Activated naive CD4-positive, alpha-beta T cell treated with Interleukin-2 at 50 U/mL for 16 hours (primary cell): Measurements from ENCODE around the gene LACTBL1.
"Not testable (repeated sequence)": the region's sequence is repeated elsewhere in the genome, so short reads cannot be mapped to it uniquely, and the experiment has no call there.

Source experiments
- DNase-seq: peaks from one replicate; pipeline ENCODE4 v3.0.0-alpha.2; 2020

LACTBL1 gene

DNA sequence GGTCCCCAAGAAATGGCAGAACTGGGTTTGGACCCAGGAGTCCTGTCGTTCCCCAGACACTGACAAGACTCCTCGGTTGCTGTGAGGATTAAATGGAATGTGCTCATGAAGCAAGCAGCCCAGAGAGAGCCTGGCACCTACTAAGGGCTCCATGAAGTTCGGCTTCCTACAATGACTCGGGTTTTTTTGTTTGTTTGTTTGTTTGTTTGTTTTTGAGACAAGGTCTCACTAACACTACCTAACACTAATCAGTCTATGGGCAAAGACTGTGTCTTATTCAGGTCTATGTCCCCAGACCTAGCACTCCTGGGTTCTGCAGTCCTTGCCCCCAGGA, 3.4 kb upstream of the LACTBL1 start:
- DNase-seq, result no peak

DNA sequence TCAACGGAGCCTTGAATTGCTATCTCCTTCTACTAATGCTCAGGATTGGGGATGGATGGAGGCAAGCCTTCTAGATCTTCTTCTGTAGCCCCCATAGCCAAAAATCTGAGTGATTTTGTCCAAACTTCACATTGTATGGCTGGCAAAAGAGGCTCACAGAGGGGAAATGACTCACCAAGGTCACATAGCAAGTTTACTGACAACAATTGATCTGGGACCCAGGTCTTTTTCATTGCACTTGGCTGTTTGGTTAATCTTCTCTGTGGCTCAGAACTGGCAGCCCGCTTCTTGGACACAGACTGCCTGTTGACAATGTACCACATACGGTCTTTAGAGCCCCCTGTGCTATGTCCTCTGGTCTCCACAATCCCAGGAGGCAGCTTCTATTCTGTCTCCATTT, 3.0 kb upstream of the LACTBL1 start:
- DNase-seq, result no peak

DNA sequence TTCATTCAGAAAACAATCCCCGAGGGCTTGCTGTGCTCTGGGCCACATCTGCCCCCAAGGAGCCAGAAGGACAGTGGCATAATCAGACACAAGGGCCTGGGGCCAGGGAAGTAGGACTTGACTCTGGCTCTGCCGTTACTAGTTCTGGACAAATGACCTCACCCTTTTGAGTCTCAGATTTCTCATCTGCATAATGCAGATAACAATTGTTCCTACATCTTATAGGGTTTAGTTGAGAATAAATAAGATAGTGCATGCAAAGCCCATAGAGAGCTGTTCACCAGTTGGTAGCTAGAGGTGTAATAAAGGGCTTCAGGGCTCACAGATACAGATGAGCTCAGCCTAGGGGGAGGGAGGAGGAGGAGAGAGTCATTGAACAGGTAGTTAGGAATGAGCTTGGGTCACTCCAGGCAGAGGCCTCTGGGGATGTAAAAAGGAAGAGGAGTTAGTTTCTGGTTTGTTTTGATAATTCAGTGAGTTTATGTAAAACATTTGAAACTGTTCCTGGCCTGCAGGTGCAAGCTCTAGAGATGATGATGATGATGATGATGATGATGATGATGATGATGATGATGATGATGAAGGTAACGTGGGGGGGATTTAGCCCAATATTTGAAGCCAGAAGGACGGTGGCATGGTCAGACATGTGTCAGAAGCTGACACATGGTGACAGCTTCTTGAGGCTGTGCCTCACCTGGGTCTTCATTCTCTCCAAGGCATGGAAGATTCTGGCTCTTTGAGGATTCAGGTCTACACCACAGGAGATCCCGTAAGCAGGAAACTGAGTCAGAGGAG, 858 bp downstream of the LACTBL1 start:
- DNase-seq, result no peak

DNA sequence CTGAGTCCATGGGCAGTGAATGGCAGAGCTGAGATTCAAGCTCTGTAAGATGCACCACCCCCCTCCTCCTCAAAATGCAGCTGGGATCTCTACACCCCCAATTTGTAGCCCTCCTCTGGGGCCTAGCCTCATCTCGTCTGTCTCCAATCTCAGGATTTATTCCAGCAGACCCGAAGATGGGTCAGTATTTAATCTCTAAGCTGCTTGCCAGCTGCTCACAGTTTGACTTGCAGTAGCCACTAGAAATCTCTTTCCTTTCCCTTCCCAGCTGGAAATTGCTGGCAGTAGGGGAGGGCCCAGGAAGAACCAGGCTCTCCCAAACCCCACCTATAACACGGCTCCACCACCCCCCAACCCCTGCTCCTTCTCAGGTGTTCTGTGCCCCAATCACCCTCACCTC, 1.5 kb downstream of the LACTBL1 start:
- DNase-seq, result no peak

DNA sequence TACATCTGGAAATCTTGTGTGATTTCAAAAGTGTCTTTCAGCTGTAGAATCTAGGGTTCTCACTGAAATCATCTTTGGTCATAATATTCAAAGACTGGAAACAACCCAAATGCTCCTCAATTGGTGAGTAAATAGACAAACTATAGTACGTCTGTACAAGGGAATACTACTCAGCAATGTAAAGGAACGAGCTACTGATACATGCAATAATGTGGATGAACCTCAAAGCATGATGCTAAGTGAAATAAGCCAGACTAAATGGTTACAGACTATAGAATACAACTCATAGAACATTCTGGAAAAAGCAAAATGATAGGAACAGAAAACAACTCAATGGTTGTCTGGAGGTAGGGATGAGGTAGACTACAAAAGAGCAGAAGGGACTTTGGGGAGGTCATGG, 2.6 kb downstream of the LACTBL1 start:
- DNase-seq, result no peak

DNA sequence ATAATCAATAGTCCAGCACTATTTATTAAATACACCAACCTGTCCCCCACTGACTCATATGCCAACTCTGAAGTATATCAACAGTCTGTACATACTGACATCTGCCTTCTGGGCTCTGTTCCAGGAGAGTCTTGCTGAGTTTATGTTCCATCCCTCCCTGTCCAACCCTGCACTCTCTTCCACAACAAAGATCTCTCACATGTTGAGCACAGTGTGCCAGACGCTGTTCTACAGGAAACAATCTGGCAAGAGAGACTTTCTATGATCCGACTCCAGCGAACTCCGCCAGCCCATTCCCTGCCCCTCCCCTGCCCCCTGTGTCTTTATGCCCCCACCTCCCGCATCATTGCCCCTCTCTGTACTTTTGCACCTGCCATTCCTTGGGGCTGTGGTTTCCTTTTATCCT, 3.4 kb downstream of the LACTBL1 start:
- DNase-seq, result no peak

DNA sequence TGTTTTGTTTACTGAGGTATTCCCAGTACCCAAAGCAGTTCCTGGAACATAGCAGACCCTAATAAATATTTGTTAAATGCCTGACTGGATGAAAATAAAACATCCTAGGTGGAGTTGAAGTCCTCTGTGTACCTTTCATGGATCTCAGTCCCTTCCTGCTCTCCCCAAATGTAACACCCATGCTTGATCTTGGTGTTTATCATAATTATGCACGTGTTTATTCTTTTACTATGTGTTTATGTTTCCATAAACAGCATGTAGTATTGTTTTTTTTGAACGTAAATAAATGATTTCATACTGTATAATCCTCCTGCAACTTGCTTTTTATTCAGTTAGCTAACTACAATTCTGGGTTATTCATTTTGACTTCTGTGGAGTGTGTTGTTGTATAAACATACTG, 4.8 kb downstream of the LACTBL1 start:
- no peak for DNase-seq

DNA sequence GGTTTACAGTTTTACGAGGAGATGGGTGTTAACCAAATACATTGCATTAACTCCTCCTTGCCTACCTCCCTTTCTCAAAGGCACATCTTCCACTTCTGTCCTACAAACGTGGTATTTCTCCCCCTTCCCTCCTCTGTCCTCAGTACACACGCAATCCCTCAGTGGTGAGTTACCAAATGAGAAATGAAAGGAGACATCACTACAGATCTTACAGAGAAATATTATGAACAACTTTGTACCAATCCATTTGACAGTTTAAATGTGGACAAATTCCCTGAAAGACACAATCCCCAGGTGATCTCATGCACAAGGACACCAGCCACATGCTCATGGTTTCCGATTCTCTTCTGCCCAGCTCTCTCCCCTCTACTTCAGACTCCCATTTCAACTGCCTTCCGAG, 6.4 kb downstream of the LACTBL1 start:
- DNase-seq, result no peak

DNA sequence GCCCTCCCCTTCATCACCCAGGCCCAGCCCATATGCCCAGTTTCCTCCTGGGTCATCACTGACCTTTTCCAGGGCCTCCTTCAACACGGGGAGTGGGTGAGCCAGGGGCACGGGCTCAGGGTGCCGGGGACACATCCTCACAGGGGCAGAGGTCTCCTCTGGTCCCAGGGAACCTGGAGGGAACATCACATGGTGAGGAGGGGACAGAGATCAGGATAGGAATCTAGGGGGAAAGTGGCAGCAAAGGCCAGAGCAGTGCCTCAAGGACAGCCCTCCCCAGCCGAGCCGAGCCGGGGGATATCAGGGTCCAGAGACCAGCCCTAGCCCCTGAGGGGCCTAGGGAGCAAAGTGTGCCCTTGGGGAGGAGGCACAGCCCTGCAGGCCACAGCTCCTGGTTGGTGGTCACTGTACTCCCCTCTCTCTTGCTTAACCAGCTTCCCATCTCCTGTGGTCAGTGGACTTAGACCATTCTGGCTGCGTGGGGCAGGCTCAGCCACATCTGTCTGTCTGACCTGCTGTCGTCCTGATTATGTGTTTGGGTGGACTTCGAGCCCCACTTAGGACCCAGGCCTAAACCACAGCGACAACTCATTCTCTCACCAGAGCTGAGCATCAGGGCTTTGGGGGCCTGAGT, 9.5 kb downstream of the LACTBL1 start:
- no peak for DNase-seq

DNA sequence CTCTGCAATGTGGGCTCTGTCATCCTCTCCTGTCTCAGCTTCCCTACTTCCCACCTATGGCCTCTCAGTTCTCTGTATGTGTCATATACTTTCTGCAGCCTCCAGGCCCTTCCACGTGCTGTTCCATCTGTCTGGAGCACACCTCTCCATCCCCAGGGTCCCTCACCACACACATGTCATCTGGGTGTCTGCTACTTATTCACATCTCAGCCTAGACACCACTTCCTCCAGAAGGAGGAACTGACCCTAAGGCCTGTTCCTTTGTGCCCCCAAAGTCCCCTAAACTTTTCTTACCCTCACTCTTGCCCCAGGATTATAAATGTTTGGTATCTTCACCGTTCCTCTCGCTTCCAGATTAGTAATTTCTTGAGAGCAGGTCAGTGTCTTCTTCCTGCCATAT, 10.1 kb downstream of the LACTBL1 start:
- DNase-seq, result no peak

DNA sequence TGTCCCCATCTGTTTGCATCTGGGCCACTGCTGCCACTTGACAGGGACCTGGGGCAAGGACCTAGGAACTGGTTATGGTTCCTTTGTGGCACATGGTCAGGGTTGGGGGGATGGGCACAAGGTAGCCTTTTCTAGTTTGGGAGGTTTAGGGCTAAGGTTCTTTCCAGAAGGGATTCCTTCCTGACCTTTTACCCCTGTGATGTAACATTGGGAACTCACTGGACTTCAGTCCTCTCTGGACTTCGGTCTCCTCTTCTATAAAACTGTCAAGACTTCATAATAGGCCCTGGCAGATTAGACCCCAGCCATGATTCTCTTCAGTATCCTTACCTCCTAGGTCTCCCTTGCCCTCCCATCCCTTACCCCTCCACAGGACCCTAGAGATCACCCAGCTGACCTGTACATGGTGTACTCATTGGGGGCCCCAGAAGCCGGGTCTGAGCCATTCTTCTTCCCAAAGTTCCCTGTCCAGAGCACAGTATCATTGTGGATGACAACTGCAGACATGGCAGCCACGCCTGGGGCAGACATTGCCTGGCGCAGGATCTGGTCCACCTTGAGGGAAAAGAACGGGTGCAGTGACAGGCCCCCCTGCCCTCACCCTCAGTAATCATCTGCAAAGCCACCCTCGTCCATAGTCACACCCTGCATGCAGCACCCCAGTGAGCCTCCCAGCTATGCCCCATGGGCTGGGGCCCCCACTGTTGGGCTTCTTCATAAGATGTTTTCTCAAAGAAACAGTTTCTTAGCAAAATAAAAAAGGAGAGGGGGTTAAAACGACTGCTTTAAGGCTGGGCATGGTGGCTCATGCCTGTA, 12.9 kb downstream of the LACTBL1 start:
- DNase-seq, result no peak

DNA sequence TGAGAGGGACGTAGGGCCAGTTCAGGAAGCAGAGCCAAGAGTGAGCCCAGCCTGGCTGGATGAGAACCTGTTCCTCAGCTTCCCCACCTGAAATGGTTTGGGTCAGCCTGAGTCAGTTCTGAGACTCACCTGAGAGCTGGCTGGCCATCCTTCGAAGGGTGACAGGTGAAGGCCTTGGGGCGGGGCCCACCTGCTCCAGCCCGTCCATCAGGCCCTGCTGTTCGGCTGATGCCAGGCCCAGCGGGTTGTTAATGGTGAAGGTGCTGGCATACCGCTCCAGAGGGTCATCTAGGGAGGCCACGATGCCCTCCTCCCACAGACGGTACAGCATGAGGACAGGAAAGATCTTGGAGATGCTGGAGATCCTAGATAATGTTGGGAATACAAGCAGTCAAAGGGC, 14.1 kb downstream of the LACTBL1 start:
- DNase-seq, result no peak

DNA sequence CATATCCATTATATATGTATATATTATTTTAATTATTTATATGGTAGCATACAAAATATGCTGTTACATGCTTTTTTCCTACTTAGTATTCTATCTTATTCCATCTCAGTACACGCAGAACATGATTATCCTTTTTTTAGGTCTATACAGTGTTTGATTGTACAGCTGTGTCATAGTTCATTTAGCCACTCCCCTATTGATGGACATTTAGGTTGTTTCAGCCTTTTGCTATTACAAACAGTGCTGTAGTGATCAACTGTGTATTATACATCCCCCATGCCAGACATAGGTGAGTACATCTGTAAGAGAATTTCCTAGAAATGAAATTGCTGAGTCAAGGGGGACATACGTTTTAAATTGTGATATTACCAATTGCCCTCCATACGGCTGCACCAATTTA, 15.6 kb downstream of the LACTBL1 start:
- no peak for DNase-seq

DNA sequence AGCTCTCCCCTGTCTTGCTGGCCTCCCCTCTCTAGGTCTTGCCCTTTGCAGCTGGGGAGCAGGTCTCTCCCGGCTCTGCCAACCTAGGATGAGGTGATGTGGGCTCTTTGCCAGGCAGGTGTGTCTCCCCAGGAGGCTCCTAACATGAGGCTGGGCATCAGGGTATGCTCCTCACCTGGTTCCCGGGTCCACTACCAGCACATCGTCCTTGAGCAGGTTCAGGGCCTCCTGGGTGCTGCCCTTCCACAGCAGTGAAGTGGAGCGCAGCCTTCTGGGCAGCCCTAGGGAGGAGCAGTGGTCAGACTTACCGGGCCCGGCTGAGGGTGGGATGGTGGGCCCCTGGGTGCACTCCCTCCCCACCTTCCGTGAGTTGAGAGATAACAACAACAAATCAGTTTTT, 17.5 kb downstream of the LACTBL1 start:
- DNase-seq, result no peak

DNA sequence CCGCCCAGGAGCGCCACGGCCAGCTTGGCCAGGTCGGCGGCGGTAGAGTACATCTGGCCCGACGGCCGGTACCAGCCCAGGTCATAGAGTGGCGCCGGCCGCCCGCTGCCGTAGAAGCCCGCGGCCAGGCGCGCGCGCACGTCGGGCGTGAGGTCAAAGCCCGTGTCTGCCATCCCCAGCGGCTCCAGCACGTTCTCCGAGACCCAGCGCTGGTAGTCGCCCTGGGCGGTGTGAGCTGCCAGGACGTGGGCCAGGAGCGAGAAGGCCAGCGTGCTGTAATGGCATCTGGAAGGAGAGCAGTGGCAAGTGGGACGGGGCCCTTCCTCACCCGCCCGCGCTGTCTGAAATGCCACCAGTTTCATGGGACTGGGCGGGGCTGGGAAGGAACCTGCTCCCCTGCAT, 18.9 kb downstream of the LACTBL1 start:
- no peak for DNase-seq

DNA sequence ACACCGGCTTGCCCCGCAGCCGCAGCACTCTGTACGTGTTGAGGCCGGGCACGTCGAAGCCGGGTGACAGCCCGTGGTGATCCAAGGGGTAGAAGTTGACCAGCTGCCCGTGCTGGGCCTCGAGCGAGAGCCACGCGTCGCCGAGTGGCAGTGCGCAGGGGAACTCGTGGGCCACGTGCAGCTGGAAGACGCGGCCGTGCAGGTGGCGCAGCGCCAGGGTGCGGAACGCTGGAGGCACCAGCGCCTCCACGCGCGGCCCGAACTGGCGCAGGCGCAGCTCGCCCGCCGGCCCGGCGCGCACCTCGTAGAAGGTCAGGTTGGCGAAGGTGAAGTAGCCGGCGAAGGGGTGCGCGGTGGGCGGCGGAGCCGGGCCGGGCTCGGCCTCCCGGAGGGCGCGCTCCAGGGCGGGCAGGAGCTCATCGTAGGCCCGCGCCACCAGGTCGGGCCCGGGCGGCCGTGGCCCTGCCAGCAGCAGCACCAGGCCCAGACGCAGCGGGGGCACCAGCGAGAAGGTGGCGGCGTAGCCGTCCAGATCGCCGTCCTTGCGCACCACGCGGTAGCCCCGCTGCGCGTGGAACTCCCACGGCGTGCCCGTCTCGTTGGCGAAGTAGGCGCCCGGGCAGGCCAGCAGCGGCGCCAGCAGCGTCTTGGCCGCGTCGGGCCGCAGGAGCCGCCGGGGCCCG, 19.5 kb downstream of the LACTBL1 start:
- DNase-seq, result no peak

DNA sequence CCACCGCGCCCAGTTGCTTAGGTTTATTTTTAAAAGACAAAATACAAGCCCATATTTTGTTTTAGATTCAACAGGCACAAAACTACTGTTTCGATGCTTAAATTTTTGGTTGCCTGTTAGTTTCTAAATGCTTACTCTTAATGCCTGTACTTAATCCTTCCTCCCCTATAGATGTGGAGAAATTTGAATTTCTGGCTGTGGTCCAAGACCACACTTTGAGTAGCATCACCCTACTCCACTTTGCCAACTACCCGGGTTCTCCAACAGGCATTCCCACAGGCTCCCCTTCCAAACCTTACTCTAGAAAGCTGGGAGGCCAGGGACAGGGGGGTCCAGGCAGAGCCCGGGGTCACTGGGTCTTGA, 20.0 kb downstream of the LACTBL1 start:
- no peak for DNase-seq

DNA sequence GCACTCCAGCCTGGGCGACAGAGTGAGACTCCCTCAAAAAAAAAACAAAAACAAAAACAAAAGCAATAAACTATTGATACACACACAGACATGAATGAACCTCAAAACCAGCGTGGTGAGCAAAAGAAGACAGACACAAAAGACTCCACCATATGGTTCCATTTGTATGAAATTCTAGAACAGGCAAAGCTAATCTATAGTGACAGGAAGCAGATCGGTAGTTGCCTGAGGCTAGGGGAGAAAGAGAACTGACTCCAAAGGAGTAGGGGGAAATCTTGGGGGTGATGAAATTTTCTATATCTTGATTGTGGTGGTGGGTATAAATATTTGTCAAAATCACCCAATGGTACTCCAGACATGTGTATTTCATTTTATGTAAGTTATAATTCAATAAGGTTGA, 20.9 kb downstream of the LACTBL1 start:
- DNase-seq, result no peak

DNA sequence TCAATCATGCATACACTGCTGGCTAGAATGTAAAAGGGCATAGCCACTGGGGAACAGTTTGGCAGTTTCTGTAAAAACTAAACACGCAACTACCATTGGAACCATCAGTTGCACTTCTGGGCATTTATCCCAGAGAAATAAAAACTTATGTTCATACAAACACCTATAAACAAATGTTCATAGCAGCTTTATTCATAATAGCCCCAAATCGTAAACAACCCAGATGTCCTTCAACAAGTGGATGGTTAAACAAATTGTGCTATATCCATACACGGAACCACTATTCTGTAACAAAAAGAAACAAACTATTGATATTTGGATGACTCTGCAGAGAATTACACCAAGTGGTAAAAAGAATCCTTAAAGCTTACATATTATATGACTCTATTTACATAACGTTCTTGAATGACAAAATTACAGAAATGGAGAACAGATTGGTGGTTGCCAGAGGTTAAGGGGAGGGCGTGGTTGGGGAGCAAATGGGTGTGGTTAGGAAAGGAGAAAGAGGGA, 22.8 kb downstream of the LACTBL1 start:
- DNase-seq, result no peak

DNA sequence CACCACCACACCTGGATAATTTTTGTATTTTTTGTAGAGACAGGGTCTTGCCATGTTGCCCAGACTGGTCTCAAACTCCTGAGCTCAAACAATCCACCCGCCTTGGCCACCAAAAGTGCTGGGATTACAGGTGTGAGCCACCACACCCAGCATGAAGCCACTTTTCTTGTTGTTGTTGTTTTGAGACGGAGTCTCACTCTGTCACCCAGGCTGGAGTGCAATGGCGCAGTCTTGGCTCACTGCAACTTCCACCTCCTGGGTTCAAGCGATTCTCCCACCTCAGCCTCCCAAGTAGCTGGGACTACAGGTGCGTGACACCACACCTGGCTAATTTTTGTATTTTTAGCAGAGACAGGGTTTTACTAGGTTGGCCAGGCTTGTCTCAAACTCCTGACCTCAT, 27.5 kb downstream of the LACTBL1 start:
- not testable (repeated sequence) for DNase-seq

DNA sequence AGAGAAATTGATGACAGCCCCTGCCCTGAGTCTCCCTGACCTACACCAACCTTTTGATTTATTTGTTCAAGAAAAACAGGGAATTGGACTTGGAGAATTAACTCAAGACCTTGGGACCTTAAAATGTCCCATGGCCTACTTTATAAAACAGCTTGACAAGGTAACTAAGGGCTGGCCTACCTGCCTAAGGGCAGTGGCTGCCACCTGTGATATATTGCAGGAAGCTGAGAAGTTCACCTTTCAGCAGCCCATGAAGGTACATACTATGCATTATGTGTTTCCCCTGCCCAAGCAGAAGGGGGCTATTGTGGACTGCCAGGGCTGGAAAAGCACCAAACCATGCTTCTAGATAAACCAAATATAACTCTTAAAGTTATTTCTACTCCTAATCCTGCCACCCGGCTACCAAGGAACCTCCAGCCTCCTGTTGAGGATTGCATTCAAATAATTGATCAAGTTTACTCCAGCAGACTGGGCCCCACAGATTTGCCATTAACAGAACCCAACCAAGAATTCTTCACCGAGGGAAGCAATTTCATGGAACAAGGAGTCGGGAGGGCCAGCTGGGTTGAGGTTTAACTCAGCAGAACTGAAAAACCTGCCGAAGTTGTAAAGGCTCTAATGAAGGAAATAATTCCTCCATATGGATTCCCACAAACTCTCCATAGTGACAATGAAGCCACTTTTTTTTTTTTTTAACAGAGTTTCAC, 28.2 kb downstream of the LACTBL1 start:
- no peak for DNase-seq

DNA sequence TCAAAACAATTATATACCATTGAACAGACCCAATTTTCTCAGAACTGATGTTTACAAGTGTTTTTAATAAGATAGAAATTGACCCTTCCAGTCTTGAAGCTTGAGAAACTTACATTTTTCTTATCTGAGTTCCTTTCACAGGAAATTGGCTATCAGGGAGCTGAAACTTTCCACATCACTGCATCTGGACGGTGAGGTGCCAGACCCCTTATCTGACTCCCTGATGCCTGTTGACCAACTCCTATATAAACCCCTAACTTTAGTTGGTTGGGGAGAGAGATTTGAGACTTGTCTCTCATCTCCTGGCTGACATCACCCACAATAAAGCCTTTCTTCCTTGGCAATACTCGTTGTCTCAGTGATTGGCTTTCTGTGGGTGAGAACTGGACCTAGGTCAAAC, 31.4 kb downstream of the LACTBL1 start:
- no peak for DNase-seq

DNA sequence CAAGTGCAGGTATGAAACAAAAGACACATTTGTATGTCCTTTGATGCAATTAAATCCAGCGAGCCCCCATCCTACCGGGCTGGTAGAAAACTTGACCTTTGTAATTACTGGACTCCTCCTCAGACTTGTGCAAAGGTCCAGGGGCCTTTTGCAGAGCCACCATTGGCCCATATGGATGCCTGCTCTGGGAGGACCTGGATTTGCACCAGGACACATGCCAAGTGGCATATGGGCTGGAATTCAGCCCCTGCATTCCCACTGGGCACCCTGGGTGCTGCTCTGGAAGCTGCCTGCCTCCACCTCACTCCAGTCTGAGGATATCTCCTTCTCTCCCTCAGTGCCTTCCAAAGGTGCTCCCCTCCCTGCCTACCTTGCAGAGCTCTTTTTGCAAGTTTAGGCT, 36.0 kb downstream of the LACTBL1 start:
- DNase-seq, result no peak
